Upper lobe of left lung (tissue), 6 donors: ENCODE data around the gene OTUD6A. TPM values are rescaled to one million over a fixed set of nuclear protein-coding genes. Genes with fewer than 3 reads are reported as not detected.

ENCODE experiments used
- ATAC-seq, 2 donors: fragments of 200-7000 bp; cut with Tn5 transposase; one replicate each; pipeline ENCODE4 v1.9.1; 2022; ENCODE audit warnings: mild to moderate bottlenecking in 2 of 2, moderate library complexity in 2 of 2; ENCODE audit not compliant: low FRiP score in 2 of 2
- DNase-seq, 2 donors: peaks; one replicate each; pipeline ENCODE4 v3.0.0-alpha.2; 2019 to 2020
- H3K27ac ChIP-seq, 4 donors: fragments of 200-600 bp; sonication (generic); one replicate each; pipeline ENCODE4 v1.5.1; 2016 to 2019
- H3K27me3 ChIP-seq, 4 donors: fragments of 200-600 bp; sonication (generic); one replicate each; pipeline ENCODE4 v1.5.1; 2017 to 2019
- H3K36me3 ChIP-seq, 4 donors: fragments of 200-600 bp; sonication (generic); one replicate each; pipeline ENCODE4 v1.5.1; 2016 to 2019
- H3K4me1 ChIP-seq, 4 donors: fragments of 200-600 bp; sonication (generic); one replicate each; pipeline ENCODE4 v1.5.1; 2018 to 2019
- H3K4me3 ChIP-seq, 4 donors: fragments of 200-600 bp; sonication (generic); one replicate each; pipeline ENCODE4 v1.5.1; 2017 to 2019; ENCODE audit warnings: mild to moderate bottlenecking in 2 of 4, moderate library complexity in 1 of 4
- H3K9me3 ChIP-seq, 4 donors: fragments of 200-600 bp; sonication (generic); one replicate each; pipeline ENCODE4 v1.5.1; 2018 to 2019
- CTCF ChIP-seq, 6 experiments: fragments of 450-650 bp in 4 of 6; fragments of 200-600 bp in 2 of 6; sonication (generic) in 2 of 6; IDR thresholded peaks; one replicate each; pipeline ENCODE4 v1.5.1; 2016 to 2019; ENCODE audit warnings: antibody characterized with exemption in 6 of 6
- EP300 ChIP-seq, 4 donors: sonication (generic); formaldehyde crosslinking; IDR thresholded peaks; one replicate each; pipeline ENCODE4 v1.5.1; 2017; ENCODE audit warnings: antibody characterized with exemption in 4 of 4, control low read depth in 2 of 4
- POLR2A ChIP-seq, 4 donors: fragments of 450-650 bp; IDR thresholded peaks; one replicate each; pipeline ENCODE4 v1.5.1; 2016 to 2017; ENCODE audit warnings: antibody characterized with exemption in 4 of 4, mild to moderate bottlenecking in 2 of 4
- POLR2AphosphoS5 ChIP-seq, 2 donors: sonication (generic); formaldehyde crosslinking; IDR thresholded peaks; one replicate each; pipeline ENCODE4 v1.5.1; 2017; ENCODE audit warnings: antibody characterized with exemption in 2 of 2
- WGBS, 2 donors: methylation state at CpG; one replicate each; pipeline ENCODE4 v1.1.5; 2017 to 2018; 5-methylcytosine and 5-hydroxymethylcytosine counted together
- total RNA-seq, 6 donors: library from RNA; depleted of rRNA in 4 of 6; stranded (reverse); fragments of >200 nt in 4 of 6; gene quantifications; one replicate each; pipeline versions ENCODE4 v1.1.0 to v1.2.1, GENCODE V29; 2016 to 2021
- donor health status: DM: no; HTN: no; CAD: no; lungs with moderate emphysema.
- donor health status: DM: no; HTN: yes; CAD: no; lungs with severe emphysema.

The OTUD6A gene
- total RNA-seq, 6 donors from 2014 or later: not detected

GRCh38 chrX:70038951-70039350 lies 23.3 kb upstream of the OTUD6A start:
- TF ChIP-seq EP300 (IDR thresholded peaks at IDR 0.05): no peak
- no peak for TF ChIP-seq POLR2A (IDR thresholded peaks at IDR 0.05)
- TF ChIP-seq CTCF (IDR thresholded peaks at IDR 0.05): no peak
- no peak for TF ChIP-seq POLR2AphosphoS5 (IDR thresholded peaks at IDR 0.05)
- no peaks in the 10 kb centered on the region for H3K27me3 ChIP-seq
- H3K4me1 ChIP-seq: no peaks in the 10 kb centered on the region
- H3K4me3 ChIP-seq: no peak overlapping the region
- H3K36me3 ChIP-seq: no peaks in the 10 kb centered on the region
- no peaks in the 10 kb centered on the region for H3K9me3 ChIP-seq
- ATAC-seq (no peak), DNase-seq (no peak)
- no peak overlapping the region for H3K27ac ChIP-seq
- WGBS, 2 donors: 85% methylated on average over 1 of the region's 1 CpG; no CpG with 5 or more reads in 1 of the 2 donors

- Histone ChIP-seq H3K27me3 (no peaks in the 10 kb centered on the region), H3K27ac (no peak overlapping the region), H3K36me3 (no peaks in the 10 kb centered on the region), H3K4me1 (no peaks in the 10 kb centered on the region), H3K4me3 (no peak overlapping the region), H3K9me3 (no peaks in the 10 kb centered on the region)
- TF ChIP-seq POLR2AphosphoS5 (IDR thresholded peaks at IDR 0.05) (no peak), CTCF (IDR thresholded peaks at IDR 0.05) (no peak), EP300 (IDR thresholded peaks at IDR 0.05) (no peak), POLR2A (IDR thresholded peaks at IDR 0.05) (no peak)
- WGBS, 2 donors: 86 to 93% methylated on average over 2 of the region's 2 CpGs
- DNase-seq (peak in 1 of 2 donors; percentile 30), ATAC-seq (no peak)
These were observed 22.5 kb upstream of the OTUD6A start for GRCh38 chrX:70039758-70040157.

- no peak overlapping the region for H3K27ac ChIP-seq
- H3K4me1 ChIP-seq: no peaks in the 10 kb centered on the region
- no peak overlapping the region for H3K4me3 ChIP-seq
- TF ChIP-seq POLR2AphosphoS5 (IDR thresholded peaks at IDR 0.05) (no peak), POLR2A (IDR thresholded peaks at IDR 0.05) (no peak), CTCF (IDR thresholded peaks at IDR 0.05) (no peak), EP300 (IDR thresholded peaks at IDR 0.05) (no peak)
- no peaks in the 10 kb centered on the region for H3K36me3 ChIP-seq
- DNase-seq (no peak), ATAC-seq (no peak)
- no peaks in the 10 kb centered on the region for H3K9me3 ChIP-seq
- 79% methylated on average over 6 of the region's 6 CpGs; no CpG with 5 or more reads in 1 of the 2 donors for WGBS, 2 donors
- no peaks in the 10 kb centered on the region for H3K27me3 ChIP-seq
These were observed 20.3 kb upstream of the OTUD6A start for GRCh38 chrX:70041993-70042392.

- ATAC-seq: peak in 1 of 2 donors; percentile 52
- 75 to 82% methylated on average over 5 to 11 of the region's 11 CpGs for WGBS, 2 donors
- Histone ChIP-seq H3K4me3 (no peak overlapping the region), H3K36me3 (no peaks in the 10 kb centered on the region), H3K27me3 (no peaks in the 10 kb centered on the region), H3K27ac (no peak overlapping the region), H3K4me1 (no peaks in the 10 kb centered on the region), H3K9me3 (no peaks in the 10 kb centered on the region)
- TF ChIP-seq EP300 (IDR thresholded peaks at IDR 0.05) (no peak), POLR2AphosphoS5 (IDR thresholded peaks at IDR 0.05) (no peak), CTCF (IDR thresholded peaks at IDR 0.05) (no peak), POLR2A (IDR thresholded peaks at IDR 0.05) (no peak)
- peak in 1 of 2 donors; percentile 43 for DNase-seq
These were observed 19.6 kb upstream of the OTUD6A start for GRCh38 chrX:70042399-70043371.
